ENCODE measurements around the gene HOXA10.

The HOXA10 gene

DNA sequence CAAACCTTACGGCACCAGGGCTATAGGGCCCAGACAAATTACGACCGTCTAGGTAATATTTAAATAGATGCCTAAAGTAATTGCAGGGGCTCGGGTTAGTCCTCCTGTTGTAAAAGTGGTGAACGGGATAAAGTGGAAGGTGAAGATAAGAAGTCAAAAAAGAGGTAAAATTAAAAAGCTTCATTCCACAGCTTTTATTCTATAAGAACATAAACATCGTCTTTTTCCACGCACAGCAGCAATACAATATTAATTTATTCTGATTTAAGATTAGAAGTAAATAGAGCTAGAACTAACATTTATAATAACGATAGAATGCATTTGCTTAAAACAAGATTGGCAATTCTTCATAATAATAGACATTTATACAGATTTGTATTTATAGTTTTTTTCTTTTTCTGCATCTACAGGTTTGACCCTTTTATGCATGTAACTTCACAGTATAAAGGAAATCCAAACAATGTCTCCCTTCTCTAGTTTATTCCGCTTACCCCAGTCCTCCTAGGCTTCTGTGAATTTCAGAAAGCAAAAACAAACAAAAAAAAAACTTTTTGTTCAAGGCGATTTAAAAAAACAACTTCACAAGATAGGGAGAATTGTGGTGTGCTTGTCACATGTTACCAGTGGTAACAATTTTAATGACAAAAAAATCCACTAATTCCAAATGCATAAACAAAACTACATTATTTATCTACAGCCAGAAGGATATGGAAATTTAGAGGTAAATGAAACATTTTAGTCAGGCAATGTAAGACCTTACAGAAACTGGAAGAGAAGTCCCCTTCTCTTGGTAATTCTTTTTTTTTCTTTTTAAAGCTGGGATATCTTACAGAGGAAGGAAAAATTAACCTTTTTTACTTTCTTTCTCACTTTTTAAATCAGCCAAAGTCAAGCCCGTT, 3.4 kb downstream of the HOXA10 start:
- in situ Hi-C loops (cut with MboI; ENCODE audit: low sequenced_read_pairs) = no loop called here

DNA sequence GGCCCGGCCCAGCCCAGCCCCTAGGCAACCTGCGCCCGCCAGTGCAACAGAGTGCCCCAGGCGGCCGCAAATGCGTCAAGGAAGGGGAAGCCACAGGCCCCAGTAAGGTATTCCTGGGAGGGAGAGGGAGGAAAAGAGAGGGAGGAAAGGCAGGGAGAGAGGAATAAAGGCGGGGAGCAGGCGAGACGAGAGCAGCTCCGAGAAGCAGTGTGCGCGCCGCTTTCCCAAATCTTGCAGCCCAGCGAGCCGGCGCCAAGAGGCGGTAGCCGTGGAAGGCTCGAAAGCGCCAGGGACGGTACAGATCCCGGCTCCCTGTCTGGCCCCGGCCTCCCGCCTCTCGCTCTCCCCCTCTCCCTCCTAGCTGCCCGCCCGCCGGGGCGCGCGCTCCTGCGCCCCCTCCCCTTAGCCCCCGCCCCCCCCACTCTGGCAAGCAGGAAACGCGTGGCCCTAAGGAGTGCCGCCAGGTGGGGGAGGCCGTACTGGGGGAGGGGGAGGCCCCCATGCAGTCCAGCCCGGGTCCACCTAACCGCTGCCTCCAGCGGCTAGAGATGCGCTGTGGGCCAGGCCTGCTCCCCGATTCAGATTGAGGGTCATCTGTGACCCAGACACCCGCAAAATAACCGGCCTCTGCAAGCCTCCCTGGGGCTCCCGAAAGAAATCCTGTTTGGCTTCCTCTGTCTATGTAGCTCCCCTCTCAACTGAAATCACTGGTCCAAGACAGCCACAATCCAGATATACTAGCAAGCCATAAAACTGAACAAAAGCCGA, 4.3 kb downstream of the HOXA10 start:
- in situ Hi-C loops (cut with MboI; ENCODE audit: low sequenced_read_pairs) = no loop called here

DNA sequence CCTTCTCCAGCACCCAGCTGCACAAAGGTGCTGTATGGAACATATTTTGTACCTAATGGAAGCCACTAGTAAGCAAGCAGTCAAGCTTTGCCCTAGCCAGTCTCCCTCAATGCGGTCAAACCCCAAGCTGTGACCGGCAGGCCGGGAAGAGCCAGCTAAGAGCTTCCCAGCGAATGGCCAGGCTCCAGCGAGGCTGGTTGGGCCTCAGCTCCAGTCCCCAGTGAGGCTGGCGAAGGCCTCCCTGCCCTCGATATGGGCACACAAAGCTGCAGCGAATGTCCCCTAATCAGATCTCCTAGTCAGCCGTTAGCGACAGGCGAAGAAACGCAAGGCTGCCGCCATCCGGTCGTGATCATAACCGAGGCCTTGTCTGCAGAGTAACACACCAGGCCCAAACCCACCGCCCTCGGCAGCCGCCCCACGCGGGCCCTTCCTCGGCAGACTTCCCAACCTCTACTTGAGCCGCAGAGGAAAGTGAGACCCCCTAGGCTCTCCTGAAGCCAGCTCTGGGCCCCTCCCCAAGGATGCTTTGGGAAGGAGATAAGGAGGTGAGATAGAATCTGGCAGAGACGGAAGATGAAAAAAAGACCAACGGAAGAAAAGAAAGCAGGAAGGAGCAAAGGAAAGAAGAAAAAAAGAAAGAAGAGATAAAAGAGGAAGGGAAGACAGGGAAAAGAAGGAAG, 5.7 kb downstream of the HOXA10 start:
- in situ Hi-C loops (cut with MboI; ENCODE audit: low sequenced_read_pairs) = no loop called here

DNA sequence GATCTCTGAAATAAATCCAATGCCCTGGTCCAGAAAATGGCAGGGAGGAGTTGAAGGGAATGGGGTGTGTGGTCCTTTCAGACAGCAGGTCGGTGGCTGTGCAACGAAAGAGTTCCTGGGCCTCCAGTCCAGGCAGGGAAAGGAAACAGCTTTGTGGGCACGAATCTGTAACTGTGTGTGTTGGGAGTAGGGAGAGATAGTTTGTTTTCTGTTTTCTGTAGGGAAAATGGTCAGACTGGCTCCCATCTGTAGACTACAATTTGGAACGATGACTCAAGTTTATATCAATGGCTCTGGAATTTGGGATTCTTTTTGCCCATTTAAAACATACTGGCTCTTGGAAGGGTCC, 6.2 kb downstream of the HOXA10 start:
- in situ Hi-C loops (cut with MboI; ENCODE audit: low sequenced_read_pairs) = no loop called here

DNA sequence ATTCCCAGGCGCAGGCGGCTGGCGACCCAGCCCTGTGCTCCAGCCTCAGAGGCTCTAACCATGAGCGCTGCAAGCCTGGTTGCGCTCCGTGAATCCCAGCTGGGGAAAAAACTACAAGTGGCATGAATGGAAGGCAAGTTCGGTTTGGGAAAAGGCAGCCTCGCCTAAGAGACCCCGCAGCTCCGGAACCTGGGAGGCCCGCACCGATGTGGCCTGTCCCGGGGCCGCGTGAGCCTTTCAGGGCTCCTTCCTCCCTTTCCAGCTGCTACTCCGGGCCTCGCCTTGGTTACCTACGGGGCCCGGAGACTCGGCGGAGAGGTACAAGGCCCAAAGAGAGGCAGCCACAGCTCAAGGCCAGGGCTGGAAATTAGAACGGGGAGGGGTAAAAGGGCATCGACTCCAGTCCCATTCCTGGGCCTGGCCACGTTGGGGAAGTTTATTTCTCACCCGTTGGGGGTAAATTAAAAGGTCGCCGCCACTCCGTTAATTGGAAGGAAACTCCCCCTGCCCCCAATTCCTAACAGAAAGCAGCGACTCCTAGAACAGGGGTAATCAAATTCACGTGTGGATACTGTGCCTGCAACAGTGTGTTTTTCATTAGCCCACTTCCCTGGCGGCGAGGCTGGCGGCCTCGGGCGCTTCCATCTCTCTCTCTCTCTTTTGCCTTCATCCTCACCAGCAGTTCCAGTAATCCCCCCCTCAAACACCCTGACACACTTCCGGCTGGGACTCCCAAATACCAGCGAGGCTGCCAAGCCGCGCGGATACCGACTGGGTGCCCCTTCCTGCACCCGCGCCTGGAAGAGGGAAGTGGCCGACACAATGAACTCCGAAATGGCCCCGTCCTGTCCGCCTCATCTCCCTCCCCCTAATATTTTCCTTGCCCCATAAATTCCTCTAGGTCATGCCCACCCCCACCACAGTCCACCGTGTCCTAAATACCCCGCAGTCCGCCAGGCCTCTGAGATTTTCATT, 7.3 kb downstream of the HOXA10 start:
- in situ Hi-C loops (cut with MboI; ENCODE audit: low sequenced_read_pairs) = no loop called here

DNA sequence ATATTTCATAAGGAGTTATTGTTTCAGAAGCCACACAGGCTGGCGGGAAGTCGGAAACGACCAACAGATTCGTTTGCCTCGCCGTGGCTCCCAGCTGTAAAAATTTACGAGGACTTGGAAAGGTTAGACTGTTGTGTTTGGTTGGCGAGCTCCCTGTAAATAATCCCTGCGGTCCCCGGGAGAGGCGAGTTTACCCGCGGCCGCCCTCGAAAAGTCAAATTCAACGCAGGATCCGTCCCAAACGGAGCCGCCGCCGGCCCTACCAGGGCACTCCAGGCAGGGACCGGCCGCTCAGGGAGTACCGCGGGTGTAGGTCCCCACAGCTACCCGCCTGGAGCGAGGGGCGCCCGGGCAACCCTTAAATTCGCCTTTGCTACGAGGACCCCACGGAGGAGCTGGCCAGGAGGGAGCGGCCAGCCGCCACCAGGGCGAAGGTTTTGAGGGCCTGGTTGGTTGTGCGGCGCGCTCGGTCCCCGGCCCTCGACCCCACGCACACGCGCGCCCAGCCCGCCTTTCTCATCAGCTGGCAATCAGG, 8.1 kb downstream of the HOXA10 start:
- in situ Hi-C loops (cut with MboI; ENCODE audit: low sequenced_read_pairs) = no loop called here

DNA sequence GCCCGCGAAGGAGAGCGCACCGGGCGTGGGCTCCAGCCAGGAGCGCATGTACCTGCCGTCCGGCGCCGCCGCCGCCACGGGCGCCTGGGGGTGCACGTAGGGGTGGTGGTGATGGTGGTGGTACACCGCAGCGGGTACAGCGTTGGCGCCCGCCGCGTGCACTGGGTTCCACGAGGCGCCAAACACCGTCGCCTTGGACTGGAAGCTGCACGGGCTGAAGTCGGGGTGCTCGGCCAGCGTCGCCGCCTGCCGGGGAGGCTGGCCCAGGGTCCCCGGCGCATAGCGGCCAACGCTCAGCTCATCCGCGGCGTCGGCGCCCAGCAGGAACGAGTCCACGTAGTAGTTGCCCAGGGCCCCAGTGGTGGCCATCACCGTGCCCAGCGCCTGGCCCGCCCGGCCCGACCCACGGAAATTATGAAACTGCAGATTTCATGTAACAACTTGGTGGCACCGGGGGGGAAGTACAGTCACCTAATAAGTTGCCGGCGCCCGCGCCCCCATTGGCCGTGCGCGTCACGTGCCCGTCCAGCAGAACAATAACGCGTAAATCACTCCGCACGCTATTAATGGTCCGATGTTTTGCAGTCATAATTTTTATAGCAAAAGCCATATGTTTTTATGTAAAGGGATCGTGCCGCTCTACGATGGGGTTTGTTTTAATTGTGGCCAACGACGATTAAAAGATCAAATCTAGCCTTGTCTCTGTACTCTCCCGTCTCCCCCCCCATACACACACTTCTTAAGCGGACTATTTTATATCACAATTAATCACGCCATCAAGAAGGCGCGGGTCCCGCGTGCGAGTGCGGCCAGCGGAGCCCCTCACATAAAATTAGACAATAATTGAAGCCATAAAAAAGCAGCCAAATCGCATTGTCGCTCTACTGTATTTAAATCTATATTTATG, 8.8 kb downstream of the HOXA10 start, which contains the start of gene HOXA9:
HOXA9 (minus strand) TSS at position 449 of the 907 bp plus-strand sequence; CDS start at position 369, 80 bp downstream.
- in situ Hi-C loops (cut with MboI; ENCODE audit: low sequenced_read_pairs) = no loop called here

DNA sequence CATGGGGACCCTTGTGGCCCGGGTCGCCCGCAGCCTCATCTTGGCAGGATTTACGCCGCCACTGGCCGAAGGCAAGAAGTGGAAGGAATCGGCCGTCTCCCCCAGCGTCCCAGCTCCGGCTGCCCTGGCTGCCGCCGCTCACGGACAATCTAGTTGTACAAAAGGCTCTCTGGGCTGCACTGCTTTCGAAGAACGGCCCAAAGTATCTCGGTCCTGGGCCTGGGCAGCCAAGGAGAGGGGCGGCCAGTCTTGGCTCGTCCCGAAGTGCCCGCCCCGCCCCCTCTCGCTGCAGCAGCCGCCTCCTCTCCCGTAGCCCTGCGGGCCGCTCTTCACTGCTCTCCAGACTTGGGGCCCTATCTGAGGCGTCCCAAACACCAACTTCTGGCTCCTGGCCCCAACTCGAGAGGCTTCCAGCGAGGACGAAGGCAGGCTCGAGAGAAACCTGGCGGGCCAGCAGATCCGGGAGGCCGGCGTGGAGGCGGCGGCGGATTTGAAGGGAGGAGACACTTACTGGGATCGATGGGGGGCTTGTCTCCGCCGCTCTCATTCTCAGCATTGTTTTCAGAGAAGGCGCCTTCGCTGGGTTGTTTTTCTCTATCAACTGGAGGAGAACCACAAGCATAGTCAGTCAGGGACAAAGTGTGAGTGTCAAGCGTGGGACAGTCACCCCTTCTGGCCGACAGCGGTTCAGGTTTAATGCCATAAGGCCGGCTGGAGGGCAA, 9.6 kb downstream of the HOXA10 start:
- in situ Hi-C loops (cut with MboI; ENCODE audit: low sequenced_read_pairs) = no loop called here

DNA sequence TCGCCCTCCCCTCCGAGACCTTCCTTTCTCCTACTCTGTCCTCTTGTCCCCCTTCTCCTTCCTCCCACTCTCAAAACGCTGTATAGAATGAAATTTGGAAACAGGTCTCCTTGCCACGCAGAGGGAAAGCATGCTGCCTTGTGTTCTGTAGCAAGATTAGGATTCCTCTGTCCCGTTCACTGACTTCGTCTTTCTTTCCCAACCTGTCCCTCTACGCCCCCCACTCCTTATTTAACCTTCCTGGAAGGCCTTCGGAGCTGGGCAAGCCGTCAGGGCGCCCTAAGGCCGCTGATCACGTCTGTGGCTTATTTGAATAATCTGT, 10.1 kb downstream of the HOXA10 start:
- in situ Hi-C loops (cut with MboI; ENCODE audit: low sequenced_read_pairs) = no loop called here

DNA sequence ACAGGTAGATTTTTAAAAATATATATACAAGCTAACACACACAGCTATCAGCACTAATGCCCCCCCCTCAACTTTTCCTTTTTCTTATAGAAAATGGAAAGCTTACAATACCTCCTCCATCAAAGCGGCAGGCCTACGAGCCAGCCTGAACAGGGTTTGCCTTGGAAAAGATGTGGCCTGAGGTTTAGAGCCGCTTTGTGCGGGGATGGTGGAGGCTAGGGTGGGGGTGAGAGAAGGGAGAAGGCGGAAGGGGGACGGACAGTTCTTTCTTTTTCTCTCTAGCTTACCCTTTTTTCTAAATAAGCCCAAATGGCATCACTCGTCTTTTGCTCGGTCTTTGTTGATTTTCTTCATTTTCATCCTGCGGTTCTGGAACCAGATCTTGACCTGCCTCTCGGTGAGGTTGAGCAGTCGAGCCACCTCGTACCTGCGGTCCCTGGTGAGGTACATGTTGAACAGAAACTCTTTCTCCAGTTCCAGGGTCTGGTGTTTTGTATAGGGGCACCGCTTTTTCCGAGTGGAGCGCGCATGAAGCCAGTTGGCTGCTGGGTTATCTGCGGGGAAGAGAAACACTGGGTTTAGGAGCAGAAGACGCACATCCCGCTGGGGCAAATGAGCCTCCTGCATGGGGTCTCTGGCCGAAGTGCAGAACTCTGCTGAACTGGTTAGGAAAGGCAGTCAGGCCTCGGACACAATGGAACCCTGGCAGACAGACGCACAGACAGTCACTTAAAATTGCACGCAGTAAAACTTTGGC, 10.7 kb downstream of the HOXA10 start:
- in situ Hi-C loops (cut with MboI; ENCODE audit: low sequenced_read_pairs) = no loop called here

DNA sequence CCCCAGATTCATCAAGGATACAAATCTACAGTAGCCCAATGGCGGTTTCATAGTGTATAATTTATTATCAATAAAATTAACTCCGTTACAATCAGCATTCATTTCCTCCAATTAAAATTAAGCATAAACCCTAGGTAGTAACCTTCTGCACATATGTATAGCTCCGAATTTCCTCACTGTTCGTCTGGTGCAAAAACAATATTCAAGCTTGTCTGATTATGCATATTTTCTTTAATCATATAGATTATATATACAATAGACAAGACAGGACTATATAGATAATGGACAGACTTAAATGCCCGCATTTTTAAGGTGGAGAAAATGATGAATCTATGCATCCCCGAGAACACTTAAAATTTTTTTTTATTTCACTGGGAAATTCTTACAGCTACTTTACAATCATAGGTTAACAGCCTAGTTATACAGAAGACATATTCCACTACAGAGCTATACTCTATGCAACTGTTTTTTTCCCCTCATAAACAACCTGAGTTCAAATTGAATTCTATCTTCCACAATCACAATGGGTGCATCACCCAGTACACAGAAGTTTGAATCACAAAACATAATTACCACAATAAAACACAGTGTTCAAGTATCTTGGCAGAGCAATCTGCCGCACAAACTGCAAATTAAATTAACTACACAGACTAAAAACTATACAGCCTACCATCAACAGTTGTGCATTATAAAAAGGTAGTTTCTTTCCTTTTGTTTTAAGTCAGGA, 11.4 kb downstream of the HOXA10 start:
- in situ Hi-C loops (cut with MboI; ENCODE audit: low sequenced_read_pairs) = no loop called here

DNA sequence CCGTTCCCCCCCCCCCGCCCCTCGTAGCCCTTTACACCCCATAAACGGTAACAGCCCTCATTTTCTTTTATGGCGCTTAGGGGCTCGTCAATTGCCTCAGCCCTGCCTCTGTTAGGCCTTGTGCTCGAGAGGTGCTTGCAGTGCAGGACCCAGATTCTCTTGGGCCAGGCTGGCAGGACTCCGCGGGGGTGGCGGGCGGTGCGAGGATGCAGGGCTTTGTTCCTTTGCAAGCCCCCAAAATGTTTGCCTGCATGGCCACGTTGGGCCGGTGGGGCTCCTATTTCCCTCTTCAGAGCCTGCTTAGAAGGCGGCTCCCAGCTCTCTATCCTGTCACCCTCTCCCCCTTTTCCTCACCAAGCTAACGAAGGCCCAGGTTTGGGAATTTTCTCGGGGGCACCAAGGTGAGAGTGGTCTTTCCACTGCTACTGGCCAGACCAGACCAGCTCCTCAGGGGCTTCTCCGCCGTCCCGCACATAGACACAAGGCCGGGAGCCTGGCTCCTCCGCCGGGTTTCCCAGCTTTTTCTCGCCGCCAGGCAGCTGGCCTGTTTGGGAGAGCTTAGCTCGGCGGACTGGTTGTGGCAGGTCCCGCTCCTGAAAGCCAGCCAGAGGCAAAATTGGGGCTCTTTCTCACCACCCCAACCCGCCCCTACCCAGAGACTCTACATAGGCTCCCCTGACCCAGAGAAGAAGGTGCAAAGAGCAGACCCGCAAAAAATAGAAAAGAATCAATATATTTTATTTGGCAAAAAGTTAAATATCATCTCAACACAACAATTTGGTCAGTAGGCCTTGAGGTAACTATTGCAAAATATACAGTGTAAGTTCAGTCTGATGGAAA, 12.2 kb downstream of the HOXA10 start:
- in situ Hi-C loops (cut with MboI; ENCODE audit: low sequenced_read_pairs) = no loop called here

DNA sequence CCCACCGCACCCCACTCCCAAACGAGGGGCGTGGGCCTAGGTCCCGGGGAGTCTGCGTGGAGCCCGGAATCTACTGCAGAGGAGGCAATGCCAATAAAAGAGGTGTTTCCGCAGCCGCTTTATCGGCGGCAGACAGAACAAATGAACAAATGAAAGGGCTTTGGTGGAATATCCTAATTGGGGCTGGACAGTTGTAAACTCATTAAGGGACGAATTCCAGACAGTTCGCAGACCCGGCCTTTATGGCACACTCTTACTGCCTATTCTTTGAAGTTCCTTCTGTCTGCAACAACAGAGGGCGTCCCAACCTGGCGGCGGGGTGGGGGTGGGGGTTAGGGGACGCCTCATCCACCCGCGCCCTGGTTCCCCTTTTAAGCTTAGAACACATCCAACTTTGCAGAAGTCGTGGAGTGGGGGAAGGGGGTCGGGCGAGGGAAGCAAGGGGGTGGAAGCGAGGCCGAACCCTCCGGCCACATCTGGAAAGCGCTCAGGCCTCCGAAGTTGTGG, 12.9 kb downstream of the HOXA10 start:
- in situ Hi-C loops (cut with MboI; ENCODE audit: low sequenced_read_pairs) = no loop called here

DNA sequence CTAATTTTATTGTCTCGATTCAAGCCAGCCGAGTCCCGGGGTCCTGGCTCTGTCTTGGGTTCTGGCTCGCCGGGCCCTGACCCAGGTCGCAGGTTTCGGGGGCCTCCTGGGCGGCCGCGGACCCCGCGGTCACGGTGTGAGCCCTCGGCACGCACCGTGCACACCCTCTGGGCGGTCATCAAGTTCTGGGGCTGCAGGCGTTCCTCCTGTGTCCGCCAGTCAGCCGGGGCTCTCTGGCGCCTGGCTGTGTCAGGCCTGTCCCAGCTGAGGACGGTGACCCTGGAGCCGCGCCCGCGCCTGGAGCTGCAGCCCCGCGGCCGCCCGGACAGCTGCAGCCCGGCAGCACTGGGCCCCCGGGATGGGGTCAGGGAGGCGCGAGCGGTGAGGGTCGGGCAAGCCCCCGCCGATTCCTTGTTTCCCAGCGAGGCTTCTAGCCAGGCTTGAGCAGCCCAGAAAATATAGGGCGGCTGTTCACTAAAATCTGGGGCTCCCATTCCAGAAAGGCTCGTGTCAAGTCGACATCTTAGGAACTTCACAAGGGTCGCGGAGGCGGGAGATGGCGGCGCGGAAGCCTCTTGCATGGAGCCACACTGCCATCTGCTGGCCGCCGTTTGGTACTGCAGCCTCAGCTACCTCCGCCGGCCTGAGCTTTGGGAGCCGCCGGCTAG, 13.4 kb downstream of the HOXA10 start:
- in situ Hi-C loops (cut with MboI; ENCODE audit: low sequenced_read_pairs) = no loop called here

DNA sequence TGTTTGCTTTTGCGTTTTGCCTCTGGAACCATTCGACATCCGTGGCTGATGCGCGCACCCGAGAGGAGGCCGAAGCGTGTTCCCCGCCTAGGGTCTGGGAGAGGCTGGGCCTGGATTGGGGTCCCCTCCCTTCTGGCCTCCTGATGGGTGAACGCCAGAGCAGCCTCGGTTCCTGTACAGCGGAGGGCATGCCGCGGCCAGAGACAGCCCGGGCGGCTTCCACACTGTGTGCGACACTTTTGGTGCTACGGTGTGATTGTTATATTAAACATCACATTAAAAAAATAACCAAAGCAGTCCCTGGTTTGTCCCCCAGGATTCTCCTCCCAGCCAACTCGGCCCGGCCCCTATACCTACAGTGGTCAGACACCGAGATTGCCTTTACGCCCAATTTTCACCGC, 14.0 kb downstream of the HOXA10 start:
- in situ Hi-C loops (cut with MboI; ENCODE audit: low sequenced_read_pairs) = no loop called here
